ENCODE data around the gene ATP6V0C. TPM values are rescaled to one million over a fixed set of nuclear protein-coding genes. Genes with fewer than 3 reads are reported as not detected.

ATP6V0C gene
- polyA plus RNA-seq, 1 donor from 2014 or later: 100 TPM

DNA sequence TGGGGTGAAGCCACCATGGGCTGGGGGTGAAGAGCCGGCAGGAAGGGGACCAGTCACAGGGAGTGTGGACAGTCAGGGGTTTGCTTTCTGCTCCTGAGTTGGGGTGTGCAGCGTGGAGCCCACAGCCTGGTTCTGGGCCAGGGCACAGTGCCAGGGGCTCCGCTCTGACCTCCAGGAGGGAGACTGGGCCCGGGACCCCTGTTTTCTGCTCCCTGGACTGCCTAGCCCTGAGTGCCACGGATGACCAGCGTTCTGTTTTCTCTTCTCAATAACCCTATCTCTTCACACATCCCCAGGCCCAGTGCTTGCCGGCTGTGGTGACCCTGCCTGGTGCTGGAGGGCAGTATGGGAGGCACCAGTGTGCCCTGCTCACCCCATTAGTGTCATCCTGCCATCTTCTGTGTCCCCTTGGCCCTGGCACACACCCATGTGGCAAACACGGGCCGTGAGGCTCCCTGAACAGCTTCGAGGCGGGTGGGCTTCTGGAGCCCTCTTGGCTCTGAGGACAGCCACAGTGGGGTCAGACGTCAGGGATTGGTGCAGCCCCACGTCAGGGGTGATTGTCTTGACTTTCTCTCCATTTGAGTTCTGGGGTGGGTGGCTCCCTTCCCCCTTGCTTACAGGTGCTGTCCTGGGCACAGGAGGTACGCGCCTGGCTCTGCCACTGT, 16.3 kb downstream of the ATP6V0C start:
- Histone ChIP-seq H3K79me2 (replicated peaks; ENCODE audit: insufficient read depth, low read length) (no peaks in the 10 kb centered on the region), H3K4me2 (ENCODE audit: low read length) (no peak overlapping the region), H3K9me3 (ENCODE audit: low read length) (no peaks in the 10 kb centered on the region), H2AFZ (ENCODE audit: low read depth, low read length) (no peak overlapping the region), H3K27ac (ENCODE audit: low read length) (no peak overlapping the region), H3K9ac (ENCODE audit: low read length) (no peak overlapping the region), H3K9me2 (ENCODE audit: insufficient read depth, low read length) (no peaks in the 10 kb centered on the region), H3K27me3 (ENCODE audit: insufficient read depth, low read depth, low read length) (no peaks in the 10 kb centered on the region), H3K4me3 (ENCODE audit: low read length) (no peak overlapping the region), H3K36me3 (ENCODE audit: insufficient read depth, low read length) (no peaks in the 10 kb centered on the region), H3F3A (ENCODE audit: insufficient read depth, low read length, poor library complexity, severe bottlenecking) (no peaks in the 10 kb centered on the region), H4K20me1 (ENCODE audit: insufficient read depth) (no peaks in the 10 kb centered on the region)
- TF ChIP-seq RAD21 (conservative IDR thresholded peaks at IDR 0.05) (no peak), SMC3 (conservative IDR thresholded peaks at IDR 0.05; ENCODE audit: poor library complexity) (no peak), POLR2AphosphoS5 (IDR thresholded peaks at IDR 0.05) (no peak), EZH2 (IDR thresholded peaks at IDR 0.05; ENCODE audit: borderline replicate concordance, insufficient read depth, low read length, poor library complexity, severe bottlenecking) (no peak), EP300 (conservative IDR thresholded peaks at IDR 0.05; ENCODE audit: poor library complexity, severe bottlenecking) (no peak), TAF1 (IDR thresholded peaks at IDR 0.05; ENCODE audit: low read depth) (no peak), MXI1 (conservative IDR thresholded peaks at IDR 0.05; ENCODE audit: poor library complexity, severe bottlenecking) (no peak)
- TF ChIP-seq, protein P1, sequence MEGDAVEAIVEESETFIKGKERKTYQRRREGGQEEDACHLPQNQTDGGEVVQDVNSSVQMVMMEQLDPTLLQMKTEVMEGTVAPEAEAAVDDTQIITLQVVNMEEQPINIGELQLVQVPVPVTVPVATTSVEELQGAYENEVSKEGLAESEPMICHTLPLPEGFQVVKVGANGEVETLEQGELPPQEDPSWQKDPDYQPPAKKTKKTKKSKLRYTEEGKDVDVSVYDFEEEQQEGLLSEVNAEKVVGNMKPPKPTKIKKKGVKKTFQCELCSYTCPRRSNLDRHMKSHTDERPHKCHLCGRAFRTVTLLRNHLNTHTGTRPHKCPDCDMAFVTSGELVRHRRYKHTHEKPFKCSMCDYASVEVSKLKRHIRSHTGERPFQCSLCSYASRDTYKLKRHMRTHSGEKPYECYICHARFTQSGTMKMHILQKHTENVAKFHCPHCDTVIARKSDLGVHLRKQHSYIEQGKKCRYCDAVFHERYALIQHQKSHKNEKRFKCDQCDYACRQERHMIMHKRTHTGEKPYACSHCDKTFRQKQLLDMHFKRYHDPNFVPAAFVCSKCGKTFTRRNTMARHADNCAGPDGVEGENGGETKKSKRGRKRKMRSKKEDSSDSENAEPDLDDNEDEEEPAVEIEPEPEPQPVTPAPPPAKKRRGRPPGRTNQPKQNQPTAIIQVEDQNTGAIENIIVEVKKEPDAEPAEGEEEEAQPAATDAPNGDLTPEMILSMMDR (IDR thresholded peaks at IDR 0.05; ENCODE audit: poor library complexity, severe bottlenecking): no peak
- TF ChIP-seq, protein P2, sequence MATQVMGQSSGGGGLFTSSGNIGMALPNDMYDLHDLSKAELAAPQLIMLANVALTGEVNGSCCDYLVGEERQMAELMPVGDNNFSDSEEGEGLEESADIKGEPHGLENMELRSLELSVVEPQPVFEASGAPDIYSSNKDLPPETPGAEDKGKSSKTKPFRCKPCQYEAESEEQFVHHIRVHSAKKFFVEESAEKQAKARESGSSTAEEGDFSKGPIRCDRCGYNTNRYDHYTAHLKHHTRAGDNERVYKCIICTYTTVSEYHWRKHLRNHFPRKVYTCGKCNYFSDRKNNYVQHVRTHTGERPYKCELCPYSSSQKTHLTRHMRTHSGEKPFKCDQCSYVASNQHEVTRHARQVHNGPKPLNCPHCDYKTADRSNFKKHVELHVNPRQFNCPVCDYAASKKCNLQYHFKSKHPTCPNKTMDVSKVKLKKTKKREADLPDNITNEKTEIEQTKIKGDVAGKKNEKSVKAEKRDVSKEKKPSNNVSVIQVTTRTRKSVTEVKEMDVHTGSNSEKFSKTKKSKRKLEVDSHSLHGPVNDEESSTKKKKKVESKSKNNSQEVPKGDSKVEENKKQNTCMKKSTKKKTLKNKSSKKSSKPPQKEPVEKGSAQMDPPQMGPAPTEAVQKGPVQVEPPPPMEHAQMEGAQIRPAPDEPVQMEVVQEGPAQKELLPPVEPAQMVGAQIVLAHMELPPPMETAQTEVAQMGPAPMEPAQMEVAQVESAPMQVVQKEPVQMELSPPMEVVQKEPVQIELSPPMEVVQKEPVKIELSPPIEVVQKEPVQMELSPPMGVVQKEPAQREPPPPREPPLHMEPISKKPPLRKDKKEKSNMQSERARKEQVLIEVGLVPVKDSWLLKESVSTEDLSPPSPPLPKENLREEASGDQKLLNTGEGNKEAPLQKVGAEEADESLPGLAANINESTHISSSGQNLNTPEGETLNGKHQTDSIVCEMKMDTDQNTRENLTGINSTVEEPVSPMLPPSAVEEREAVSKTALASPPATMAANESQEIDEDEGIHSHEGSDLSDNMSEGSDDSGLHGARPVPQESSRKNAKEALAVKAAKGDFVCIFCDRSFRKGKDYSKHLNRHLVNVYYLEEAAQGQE (IDR thresholded peaks at IDR 0.05; ENCODE audit: borderline replicate concordance): no peak

DNA sequence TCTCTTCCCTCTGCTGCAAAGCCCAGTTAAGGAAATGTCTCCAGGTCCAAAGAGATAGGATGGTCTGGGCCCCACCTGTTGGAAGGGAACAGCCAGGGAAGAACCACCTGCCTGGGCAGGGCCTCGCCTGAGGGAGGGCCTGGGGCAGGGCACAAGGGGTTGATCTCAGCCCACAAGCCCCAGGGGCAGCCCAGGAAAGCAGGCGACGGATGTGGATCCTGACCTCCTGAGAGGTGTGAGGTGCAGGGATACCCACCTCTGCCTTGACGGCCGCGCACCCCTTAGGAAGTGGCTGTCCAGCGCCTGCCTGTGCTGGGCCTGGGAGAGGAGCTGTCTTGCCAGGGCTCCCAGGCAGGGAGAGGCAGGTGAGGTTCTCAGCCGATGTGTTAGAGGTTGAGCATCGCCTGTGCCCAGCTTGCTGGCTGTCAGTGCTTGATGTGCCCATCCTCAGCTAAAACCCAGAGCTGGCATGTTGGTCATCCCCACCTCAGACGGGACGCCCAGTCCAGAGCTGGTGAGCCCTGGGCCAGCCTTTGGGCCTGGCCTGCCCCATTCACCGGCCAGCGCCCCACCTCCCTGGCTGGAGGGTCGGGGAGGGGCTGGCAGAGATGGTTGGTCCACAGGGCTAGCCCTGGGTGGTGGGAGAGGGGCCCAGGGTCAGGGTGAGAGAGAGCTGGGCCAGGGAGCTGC, 17.0 kb downstream of the ATP6V0C start:
- Histone ChIP-seq H3K4me2 (ENCODE audit: low read length) (no peak overlapping the region), H3K9me2 (ENCODE audit: insufficient read depth, low read length) (no peaks in the 10 kb centered on the region), H3K27me3 (ENCODE audit: insufficient read depth, low read depth, low read length) (no peaks in the 10 kb centered on the region), H2AFZ (ENCODE audit: low read depth, low read length) (no peak overlapping the region), H4K20me1 (ENCODE audit: insufficient read depth) (no peaks in the 10 kb centered on the region), H3K9ac (ENCODE audit: low read length) (peak overlapping the region; percentile 81), H3K79me2 (replicated peaks; ENCODE audit: insufficient read depth, low read length) (no peaks in the 10 kb centered on the region), H3K27ac (ENCODE audit: low read length) (no peak overlapping the region), H3K9me3 (ENCODE audit: low read length) (no peaks in the 10 kb centered on the region), H3K4me3 (ENCODE audit: low read length) (peak overlapping the region; percentile 78), H3F3A (ENCODE audit: insufficient read depth, low read length, poor library complexity, severe bottlenecking) (no peaks in the 10 kb centered on the region), H3K36me3 (ENCODE audit: insufficient read depth, low read length) (no peaks in the 10 kb centered on the region)
- TF ChIP-seq SMC3 (conservative IDR thresholded peaks at IDR 0.05; ENCODE audit: poor library complexity): no peak
- TF ChIP-seq EP300 (conservative IDR thresholded peaks at IDR 0.05; ENCODE audit: poor library complexity, severe bottlenecking): no peak
- TF ChIP-seq, protein P1 (IDR thresholded peaks at IDR 0.05; ENCODE audit: poor library complexity, severe bottlenecking): no peak
- no peak for TF ChIP-seq POLR2AphosphoS5 (IDR thresholded peaks at IDR 0.05)
- TF ChIP-seq RAD21 (conservative IDR thresholded peaks at IDR 0.05): no peak
- TF ChIP-seq MXI1 (conservative IDR thresholded peaks at IDR 0.05; ENCODE audit: poor library complexity, severe bottlenecking): no peak
- no peak for TF ChIP-seq TAF1 (IDR thresholded peaks at IDR 0.05; ENCODE audit: low read depth)
- TF ChIP-seq, protein P2 (IDR thresholded peaks at IDR 0.05; ENCODE audit: borderline replicate concordance): no peak
- no peak for TF ChIP-seq EZH2 (IDR thresholded peaks at IDR 0.05; ENCODE audit: borderline replicate concordance, insufficient read depth, low read length, poor library complexity, severe bottlenecking)

Measured in neural cell (in vitro differentiated cells).